Measurements from ENCODE around the gene ATG14. TPM values are rescaled to one million over a fixed set of nuclear protein-coding genes. Genes with fewer than 3 reads are reported as not detected.
A peak's percentile ranks its signal among the peaks of the same experiment; 100 is the strongest.

Gene ATG14
- total RNA-seq, 1 experiment from 2014 or later, result 11.9 TPM

GRCh38 chr14:55387121-55387520 is 24.5 kb downstream of the ATG14 start:
- DNase-seq (ENCODE audit: low spot score), result no peak

- DNase-seq (ENCODE audit: low spot score), result peak; percentile 20
Observed at GRCh38 chr14:55386037-55386808, 25.4 kb downstream of the ATG14 start.

DNA sequence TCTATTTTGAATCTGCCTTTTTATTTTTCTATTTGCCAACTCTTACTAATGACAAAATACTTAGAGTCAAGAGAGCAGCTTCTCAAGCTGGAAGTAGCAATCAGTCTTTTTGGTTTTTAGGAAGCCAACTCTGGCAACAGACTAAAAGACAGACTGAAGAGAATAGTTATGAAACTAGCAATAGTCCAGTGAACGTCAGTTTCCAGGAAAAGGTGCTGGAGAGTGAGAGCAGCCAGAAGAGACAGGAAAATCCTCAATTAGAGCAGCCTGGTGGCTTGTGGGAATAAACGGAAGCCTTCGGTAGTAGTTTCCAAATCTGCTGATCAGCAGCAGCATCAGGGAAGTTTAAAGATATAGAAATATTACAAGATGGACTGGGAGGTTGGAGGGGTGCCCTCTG is 27.1 kb downstream of the ATG14 start:
- no peak for DNase-seq (ENCODE audit: low spot score)

DNA sequence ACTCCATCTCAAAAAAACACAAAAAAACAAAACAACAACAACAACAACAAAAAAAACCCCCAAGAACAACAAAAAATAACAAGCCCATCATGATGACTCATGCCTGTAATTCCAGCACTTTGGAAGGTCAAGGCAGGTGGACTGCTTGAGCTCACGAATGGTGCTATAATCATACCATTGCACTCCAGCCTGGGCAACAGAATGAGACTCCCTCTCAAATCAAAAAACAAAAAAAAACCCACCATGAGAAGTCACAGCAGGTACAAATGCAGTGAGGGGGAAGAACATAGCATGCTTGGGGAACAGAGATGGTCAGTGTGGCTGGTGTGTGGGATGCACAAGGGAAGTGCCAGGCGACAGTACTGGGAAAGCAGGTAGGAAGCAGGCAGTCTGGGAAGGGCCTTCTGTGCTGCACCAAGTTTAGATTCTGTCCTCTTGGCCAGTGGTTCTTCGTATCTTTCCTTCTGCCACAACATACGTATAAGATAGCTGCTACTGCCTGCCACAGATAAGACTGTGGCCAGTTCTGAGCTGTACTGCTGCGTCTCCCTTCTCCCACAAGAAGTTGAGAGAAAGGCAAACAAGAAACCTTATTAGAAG is 28.0 kb downstream of the ATG14 start:
- no peak for DNase-seq (ENCODE audit: low spot score)

DNA sequence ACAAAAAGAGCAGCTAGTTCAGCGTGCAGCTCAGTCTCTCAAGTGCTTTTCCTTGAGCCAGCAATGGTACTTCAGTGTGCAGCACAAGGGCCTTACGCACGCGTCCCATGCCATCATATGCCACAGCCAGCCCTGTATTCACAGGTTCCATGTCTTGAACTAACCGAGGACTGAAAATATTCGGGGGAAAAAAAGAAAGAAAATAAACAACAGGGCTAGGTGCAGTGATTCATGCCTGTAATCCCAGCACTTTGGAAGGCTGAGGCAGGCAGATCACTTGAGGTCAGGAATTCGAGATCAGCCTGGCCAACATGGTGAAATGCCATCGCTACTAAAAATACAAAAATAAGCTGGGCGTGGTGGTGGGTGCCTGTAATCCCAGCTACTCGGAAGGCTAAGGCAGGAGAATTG is 28.6 kb downstream of the ATG14 start:
- DNase-seq (ENCODE audit: low spot score), result peak; percentile 35

GRCh38 chr14:55382483-55382882 is 29.1 kb downstream of the ATG14 start:
- DNase-seq (ENCODE audit: low spot score), result peak; percentile 9

DNA sequence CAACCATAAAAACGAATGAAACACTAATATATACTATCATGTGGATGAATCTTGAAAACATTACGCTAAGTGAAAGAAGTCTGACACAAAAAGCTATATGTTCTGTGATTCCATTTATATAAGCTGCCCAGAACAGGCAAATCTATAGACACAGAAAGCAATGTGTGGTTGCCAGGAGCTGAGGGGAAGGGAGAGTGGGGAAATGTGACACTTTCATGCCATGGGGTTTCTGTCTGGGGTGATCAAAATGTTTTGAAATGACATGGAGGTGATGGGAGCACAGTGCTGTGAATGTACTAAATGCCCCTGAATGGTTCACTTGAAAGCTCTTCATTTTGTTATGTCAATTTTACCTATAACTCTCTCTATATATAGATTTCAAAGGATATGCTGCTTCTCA is 30.1 kb downstream of the ATG14 start:
- DNase-seq (ENCODE audit: low spot score), result no peak

DNA sequence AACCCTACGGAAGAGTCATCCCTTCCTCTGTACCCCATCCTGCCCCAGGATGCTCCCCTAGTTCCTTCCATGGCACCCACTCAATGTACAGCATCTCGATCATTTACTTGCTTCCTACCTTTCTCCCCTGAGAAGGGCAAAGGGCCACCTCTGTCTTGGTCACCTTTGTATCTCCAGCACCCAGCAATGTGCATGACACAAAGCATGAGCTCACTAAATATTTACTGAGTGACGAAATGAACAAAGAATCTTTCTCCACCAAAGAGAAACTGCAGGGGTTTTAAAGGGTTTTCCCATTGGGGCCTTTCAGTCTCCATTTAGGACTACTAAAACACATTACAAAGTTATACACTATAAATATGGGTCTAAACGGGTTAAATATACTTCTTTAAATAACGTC is 30.6 kb downstream of the ATG14 start:
- DNase-seq (ENCODE audit: low spot score), result no peak

- no peak for DNase-seq (ENCODE audit: low spot score)
Observed at GRCh38 chr14:55377236-55377635, 34.4 kb downstream of the ATG14 start.

DNA sequence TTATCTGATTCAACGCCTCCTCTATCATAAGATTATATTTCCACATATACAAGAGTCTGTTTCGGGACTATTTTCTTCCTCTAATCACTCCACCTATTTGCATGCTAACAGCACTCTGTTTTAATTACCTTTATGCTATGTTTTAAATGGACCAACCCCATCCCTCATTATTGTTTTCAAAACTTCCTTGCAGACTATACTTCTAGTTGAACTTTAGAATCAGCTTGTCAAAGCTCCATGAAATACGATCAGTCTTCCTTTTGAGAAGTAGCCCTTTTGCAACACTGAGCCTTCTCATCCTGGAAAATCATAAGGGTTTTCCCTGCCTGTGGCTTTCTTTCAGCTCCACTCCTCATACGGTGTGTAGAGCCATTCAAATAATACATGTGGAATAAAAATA is 36.9 kb downstream of the ATG14 start:
- no peak for DNase-seq (ENCODE audit: low spot score)

DNA sequence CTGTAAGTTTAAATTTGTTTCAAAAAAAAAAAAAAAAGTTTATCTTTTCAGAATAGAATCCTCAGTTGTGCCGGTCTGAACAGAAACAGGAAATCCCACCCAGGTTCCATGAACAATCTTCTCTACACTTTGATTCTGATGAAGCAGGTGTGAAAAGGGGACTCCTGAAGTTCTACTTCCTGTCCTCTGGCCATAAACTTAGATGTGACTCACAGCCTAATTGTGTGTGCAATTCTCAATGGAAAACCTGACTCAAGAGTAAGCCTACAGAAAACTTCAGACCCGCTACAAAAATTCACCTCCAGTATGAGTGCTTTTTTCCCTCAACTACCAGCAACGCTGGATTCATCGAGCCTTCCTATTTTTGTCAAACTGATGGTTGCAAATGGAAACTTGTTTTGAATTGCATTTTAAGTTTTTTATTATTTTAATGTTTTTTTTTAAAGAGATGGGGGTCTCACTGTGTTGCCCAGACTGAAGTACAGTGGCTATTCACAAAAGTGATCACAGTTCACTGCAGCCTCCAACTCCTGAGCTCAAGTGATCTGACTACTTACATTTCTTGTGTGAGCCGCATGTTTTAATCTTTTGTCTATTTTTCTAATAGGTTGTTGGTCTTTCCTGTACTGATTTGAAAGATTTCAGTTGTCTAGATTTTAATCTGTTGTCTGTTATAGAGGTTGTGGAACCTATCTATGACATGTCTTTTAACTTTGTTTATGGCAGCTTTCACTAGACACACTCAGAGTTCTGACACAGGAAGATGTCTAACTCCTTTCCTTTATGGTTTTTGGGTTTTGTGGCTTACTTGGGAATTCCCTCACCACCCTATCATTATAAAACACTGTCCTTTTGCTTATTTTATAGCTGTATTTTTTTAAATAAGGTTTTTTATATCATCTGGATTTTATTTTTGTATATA is 37.6 kb downstream of the ATG14 start:
- DNase-seq (ENCODE audit: low spot score), result peak; percentile 40

GRCh38 chr14:55372825-55373224 is 38.8 kb downstream of the ATG14 start:
- DNase-seq (ENCODE audit: low spot score), result no peak

DNA sequence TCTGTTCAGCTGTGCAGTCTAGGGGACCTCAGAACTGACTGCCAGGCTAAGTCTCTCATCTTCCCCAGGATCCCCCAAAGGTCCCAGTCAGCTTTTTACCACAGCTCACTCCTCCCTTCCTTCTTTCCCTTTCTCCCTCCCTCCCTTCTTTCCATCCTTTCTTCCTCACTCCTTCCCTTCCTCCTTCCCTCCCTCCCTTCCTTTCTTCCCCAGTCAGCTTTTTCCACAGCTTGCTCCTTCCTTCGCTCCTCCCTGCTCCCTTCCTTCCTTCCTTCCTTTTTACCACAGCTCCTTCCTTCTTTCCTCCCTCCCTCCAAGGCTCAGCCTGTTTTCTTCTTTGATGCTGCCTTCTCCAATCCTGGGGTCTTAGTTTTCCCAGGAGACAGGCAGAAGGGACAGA is 39.2 kb downstream of the ATG14 start:
- DNase-seq (ENCODE audit: low spot score), result no peak

GRCh38 chr14:55370883-55371455 is 40.7 kb downstream of the ATG14 start:
- DNase-seq (ENCODE audit: low spot score), result no peak

GRCh38 chr14:55366271-55366670 is 45.4 kb downstream of the ATG14 start:
- DNase-seq (ENCODE audit: low spot score), result peak; percentile 62

- no peak for DNase-seq (ENCODE audit: low spot score)
Observed at GRCh38 chr14:55361190-55361589, 50.4 kb downstream of the ATG14 start.

DNA sequence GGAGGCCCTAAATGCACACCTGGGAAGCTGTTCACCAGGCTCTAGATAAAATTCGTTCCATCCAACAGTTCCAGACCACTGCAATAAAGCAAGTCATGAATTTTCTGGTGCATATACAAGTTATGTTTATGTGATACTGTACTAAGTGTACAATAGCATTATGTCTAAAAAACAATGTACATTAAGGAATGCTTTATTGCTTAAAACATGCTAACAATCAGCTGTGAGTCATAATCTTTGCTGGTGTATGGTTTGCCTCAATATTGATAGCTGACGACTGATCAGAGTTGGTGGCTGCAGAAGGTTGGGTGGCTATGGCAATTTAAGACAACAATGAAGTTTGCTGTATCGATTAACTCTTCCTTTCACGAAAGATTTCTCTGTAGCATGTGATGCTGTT is 52.3 kb downstream of the ATG14 start:
- DNase-seq (ENCODE audit: low spot score), result no peak

GRCh38 chr14:55356913-55357312 is 54.7 kb downstream of the ATG14 start:
- DNase-seq (ENCODE audit: low spot score), result no peak

DNA sequence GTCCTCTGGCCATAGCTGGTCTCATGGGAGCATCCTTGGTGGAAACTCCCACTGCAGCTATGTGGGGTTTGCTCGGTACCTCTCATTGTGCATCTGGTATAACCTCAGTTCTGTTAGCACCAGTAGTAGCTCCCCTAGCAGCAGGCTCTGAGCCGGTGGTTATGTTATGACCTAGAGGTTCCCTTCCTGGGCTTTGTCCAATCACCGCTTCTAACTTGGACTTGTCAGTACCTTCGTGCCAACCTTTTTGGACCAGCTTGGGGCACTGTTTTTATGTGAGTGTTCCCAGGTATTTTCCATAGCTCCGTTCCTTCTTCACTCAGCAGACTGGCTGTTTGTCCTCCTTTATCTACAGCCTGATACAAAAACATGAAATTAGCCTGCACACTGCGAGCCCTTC is 55.7 kb downstream of the ATG14 start:
- no peak for DNase-seq (ENCODE audit: low spot score)

DNA sequence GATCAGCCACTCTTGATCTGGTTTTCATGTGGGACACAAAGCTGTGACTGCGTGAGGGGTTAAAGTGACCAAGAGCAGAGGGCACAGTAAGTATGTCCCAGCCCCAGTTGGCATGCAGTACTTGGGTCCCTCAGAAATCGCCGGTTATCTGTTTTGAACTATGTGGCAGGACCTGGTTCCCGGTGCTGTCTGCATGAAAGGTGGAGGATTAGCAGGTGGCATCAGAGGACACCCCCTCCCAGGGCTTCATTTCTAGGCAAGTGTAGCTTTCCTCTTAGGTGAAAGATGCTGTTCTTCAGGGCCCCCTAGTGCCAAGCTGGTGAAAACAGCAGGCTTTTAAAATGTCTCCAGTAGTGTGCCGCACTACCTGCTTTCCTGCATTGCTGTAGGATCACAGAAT is 57.1 kb downstream of the ATG14 start:
- peak; percentile 23 for DNase-seq (ENCODE audit: low spot score)

DNA sequence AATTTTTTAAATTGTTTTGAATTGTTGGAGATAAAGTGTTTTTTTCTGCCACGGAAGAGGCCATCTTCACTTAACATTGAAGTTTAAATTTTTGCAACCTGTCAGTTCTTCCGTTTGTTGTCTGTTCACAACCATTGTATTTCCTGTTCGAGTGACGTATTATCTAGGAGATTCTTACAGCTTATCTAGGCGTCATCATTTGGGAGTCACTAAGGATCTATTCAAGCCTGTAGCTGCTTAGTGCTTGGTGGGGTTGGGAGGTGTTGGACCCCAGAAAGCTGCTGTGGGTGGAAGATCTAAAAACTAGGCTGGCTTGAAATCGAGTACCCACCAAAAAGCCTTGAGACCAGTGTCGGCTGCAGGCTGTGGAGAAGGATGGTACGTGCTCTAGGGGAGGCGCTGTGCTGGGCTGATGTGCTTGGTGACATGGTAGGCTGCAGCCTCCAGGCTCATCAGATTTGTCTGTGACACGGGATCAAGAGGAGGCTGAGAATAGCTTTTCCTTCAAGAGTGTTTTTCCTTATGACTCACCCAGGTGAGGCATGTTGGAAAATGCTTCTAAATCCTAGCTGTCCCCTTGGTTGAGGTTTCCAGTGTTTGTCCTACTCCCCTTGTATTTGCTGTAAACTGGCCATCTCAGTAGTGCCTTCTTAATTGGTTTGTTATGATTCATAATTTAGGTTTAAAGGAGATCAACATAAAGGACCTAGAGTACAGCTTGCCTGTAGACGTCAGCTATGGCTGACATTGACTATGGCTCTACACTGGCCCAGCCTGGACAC is 57.8 kb downstream of the ATG14 start:
- DNase-seq (ENCODE audit: low spot score), result no peak

Measured in A172 (cell line).